ENCODE measurements around the gene ABCC4.

ABCC4 gene

GRCh38 chr13:94972262-94972661 is 329.0 kb downstream of the ABCC4 start:
- DNase-seq, result no peak
